GM18951 (cell line): ENCODE data around the gene WIPF1.

Experiments
- POLR2A ChIP-seq: IDR thresholded peaks from 4 replicates; pipeline ENCODE4 v1.6.1; 2011; ENCODE audit warnings: mild to moderate bottlenecking; ENCODE audit not compliant: insufficient read length, insufficient read depth; ENCODE audit errors: extremely low read depth
- in situ Hi-C: fragments of 300-500 bp; cut with MboI; formaldehyde crosslinking; loops from one replicate; pipeline ENCODE4 v1.12.0; 2022; ENCODE audit warnings: low sequenced_read_pairs, mixed read lengths, inconsistent platforms; ENCODE audit not compliant: unreplicated experiment

WIPF1 gene, protein sequence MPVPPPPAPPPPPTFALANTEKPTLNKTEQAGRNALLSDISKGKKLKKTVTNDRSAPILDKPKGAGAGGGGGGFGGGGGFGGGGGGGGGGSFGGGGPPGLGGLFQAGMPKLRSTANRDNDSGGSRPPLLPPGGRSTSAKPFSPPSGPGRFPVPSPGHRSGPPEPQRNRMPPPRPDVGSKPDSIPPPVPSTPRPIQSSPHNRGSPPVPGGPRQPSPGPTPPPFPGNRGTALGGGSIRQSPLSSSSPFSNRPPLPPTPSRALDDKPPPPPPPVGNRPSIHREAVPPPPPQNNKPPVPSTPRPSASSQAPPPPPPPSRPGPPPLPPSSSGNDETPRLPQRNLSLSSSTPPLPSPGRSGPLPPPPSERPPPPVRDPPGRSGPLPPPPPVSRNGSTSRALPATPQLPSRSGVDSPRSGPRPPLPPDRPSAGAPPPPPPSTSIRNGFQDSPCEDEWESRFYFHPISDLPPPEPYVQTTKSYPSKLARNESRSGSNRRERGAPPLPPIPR

DNA sequence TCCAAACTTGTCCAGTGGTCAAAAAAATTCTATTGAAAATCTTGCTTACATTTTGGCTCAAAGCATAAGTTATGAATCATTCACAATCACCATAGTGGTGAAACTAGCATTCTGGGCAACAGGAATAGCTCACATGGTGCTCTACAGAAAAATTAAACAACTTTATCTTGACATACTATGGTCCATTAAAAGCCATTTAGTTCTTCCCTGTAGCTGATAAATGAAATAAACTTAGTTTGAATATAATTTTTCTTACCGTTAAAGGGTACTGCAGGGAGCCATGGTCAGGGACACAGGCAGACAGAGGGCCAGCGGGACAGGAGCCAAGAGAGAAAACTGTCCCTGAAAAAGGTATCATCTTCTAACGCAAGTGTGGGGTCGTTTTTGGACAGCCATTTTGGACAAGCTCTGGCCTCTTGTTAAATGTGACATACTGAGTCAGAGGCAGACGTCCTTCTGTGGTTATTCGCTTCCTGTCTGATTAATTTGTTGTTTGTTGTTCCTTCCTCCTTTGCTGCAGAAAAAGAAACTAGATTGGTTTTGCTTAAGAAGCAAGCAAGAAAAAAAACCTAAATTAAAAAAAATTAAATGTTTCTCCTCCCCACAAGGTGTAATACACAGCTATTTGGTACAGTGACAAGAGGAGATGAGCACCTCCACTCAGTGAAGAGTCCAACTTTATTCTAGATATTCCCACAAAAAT lies at the start of gene WIPF1:
Gene WIPF1 (minus strand): TSS at position 460 of the 703 bp plus-strand sequence. CDS start 12,231 bp downstream, outside the sequence.
- in situ Hi-C loops: no loop called here
- TF ChIP-seq POLR2A: peak; percentile 67

DNA sequence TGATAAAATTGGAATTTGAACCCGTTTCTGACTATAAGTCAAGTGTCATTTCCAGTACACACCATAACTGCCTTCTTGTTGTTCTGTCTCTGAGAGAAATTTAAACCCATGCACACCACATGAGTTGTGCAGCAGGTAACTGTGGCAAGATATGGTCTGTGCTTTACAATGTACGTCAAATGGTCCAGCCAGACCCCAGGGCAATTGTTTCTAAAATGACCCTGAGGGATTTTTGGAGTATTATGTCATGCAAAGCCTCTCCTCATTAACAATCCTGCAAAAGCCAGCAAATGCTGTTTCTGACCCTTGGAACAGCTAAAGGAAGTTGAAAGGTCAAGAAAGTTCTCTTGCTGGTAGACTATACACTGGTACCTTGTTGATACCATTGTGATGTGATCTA lies 47.7 kb upstream of the WIPF1 start:
- in situ Hi-C loops: no loop called here
- no peak for TF ChIP-seq POLR2A

DNA sequence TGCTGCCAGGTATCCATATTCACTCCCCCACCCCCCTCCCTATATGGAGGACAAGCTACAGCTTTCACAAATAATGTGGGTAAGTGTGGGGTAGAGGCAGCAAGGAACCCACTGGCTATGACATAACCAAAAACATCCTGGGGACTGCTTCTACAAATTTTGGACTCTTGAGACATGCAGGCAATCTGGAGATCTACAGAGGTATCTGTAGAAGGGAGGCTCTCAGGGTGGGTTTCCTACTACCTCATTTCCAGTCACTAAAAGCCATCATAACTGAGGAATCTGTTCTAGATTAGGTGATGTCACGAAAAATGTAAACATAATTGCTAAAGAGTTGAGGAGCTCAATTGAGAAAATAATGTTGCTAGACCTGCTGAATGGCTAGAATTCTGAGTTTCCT lies 46.8 kb upstream of the WIPF1 start:
- TF ChIP-seq POLR2A: no peak
- in situ Hi-C loops: no loop called here

DNA sequence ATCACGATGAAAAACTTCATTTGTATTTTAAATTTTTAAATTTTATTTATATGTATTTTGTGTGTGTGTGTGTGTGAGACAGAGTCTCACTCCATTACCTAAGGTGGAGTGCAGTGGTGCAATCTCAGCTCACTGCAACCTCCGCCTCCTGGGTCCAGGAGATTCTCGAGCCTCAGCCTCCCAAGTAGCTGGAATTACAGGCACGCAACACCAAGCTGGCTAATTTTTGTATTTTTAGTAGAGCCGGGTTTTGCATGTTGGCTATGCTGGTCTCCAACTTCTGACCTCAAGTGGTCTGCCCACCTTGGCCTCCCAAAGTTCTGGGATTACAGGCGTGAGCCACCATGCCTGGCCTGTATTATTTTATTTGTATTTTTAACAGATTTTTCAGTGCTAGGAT lies 45.8 kb upstream of the WIPF1 start:
- no peak for TF ChIP-seq POLR2A
- in situ Hi-C loops: no loop called here

DNA sequence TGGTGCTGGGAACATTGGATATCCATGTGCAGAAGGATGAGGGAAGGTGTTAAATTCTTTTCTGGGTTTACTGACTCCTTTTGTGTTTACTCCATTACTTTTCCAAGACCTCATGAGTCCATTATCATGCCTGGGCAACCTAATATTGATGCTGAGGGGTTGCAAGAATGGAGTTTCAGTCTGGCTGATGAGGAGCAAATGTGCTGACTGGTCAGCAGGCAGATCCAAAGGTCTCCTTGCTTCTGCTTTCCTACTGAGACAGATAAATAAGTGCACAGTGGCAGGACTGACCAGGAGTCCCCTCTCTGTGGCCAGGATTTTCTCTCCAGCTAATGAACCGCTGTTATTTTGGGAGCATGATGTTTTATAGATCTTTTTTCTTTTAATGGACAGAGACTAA lies 43.6 kb upstream of the WIPF1 start:
- TF ChIP-seq POLR2A: no peak

DNA sequence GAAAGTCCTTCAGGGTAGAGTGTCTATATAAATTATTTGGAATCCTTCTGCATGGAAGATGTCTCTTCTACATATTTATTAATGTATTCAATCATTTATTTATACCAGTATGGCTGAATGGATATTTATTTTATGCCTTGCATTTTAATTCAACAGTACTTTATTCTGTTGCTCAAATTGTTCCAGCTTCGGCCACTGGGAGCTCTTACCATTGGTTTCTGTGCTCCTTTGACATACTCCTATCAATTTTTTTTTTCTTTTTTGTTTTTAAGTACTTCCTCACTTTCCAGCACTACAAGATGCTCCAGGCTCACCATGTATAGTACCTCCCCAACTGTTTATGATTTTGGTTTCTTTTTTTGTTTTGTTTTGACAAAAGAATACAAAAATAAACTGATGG lies 39.4 kb upstream of the WIPF1 start:
- TF ChIP-seq POLR2A: no peak
- in situ Hi-C loops: no loop called here

More for the DNA sequence above, 43.6 kb upstream of the WIPF1 start:
- in situ Hi-C loops: no loop called here

DNA sequence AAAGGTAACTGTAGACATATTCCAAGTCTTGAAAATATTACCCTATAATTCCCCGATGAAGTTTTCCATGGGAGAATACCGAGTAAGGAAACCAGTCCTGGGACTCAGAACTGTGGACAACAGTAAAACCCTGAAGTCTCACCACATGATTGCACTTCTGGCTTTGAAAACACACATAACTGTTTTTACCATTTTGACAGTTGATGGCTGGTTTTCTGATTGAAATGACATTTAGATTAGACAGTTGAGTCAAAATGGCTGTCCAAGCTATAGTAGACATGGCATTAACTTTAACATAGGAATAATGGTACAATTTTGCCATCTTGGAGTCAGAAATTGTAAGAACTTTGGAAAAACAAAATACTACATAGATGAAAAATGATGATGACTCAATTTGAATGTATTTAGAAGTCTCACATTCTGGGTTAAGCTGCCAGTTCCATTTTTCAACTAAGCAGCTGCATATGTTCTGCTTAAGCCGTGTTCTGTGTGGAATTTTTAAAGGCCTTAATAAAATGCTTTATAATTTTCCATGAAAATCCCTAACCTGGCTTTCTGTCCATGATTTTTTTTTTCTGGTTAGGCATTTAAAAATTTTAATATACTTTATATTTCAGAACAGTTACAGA lies 38.3 kb upstream of the WIPF1 start:
- in situ Hi-C loops: no loop called here
- no peak for TF ChIP-seq POLR2A

DNA sequence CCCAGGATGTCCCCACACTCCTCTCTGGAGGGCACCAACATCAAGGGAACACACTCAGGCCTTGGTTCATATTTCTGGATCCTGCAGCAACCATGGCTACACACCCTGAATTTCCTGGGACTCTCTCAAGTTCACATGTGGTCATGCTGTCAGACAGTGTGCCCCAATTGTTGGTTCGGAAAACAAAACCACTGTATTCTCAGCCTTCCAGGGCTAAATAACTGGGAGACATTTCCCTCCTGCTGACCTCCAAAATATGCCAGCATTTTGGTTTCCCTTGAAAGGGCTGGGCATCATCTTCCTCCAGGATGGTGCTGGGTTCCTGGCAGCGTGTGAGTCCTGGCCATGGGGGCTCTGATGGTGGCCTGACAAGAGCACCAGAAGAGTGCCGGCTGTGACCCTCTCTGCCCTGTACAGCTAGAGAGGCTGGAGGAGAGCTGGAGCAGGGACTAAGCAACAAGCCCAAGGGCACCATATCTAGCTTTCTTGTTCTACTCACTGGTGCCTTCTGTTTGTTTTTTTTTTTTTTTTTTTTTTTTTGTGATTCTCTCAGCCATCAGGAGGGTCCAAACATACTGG lies 37.5 kb upstream of the WIPF1 start:
- in situ Hi-C loops: no loop called here
- TF ChIP-seq POLR2A: no peak

DNA sequence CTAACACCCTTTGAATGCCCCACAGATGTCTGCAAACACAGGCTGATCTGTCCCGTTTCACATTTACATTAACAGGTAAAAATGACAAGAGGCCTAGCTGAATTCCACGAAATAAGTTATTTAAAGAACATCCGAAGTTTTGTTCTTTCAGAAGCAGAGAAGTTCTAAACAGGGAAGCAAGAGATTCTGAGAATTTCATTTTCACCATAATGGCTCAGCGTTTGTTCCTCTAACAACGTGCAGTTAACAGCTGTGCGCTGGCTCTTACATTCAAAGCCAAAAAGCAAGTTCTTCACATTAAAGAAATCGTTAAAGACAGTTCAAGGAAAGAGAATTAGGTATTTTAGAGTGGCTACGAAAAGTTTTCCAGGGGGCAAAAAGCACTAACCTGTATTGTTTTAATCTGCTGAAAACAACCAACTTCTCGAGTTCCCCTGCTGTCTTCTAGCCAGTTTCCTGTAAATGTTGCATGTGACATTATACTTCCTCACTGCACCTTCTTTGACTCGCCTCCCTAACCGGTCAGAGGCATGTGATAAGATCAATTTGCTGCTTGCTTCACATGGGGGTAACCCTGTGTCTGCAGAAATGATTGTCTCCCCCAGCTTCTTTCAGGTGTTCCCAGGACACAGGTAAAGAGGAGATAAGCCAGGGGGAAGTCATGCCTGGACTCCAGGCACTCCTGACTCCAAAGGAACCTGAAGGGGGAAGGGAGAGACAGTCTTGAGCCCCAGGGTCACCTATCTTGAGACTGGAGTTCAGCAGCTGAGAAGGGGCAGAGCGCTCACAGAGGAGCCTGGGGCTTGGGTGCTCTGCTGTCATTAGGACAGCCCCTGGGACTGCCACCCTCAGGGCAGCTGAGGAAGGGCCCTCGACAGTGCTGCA lies 36.8 kb upstream of the WIPF1 start:
- peak; percentile 43 for TF ChIP-seq POLR2A
- in situ Hi-C loops: no loop called here

DNA sequence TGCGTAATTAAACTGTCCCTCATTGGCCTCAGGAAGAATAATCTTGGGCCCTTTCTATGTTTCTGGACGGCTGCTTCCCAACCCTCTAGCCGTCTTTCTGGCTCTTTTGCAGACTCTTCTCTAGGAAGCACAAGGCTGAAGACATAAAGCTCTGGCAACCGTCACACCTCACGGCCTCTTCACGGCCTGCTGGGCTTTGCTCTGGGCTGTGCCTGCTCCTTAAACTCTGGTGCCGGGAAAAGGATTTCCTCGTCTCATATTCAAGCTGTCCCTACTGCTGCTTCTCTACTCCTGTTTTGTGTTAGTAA lies 36.0 kb upstream of the WIPF1 start:
- TF ChIP-seq POLR2A: no peak
- in situ Hi-C loops: no loop called here

DNA sequence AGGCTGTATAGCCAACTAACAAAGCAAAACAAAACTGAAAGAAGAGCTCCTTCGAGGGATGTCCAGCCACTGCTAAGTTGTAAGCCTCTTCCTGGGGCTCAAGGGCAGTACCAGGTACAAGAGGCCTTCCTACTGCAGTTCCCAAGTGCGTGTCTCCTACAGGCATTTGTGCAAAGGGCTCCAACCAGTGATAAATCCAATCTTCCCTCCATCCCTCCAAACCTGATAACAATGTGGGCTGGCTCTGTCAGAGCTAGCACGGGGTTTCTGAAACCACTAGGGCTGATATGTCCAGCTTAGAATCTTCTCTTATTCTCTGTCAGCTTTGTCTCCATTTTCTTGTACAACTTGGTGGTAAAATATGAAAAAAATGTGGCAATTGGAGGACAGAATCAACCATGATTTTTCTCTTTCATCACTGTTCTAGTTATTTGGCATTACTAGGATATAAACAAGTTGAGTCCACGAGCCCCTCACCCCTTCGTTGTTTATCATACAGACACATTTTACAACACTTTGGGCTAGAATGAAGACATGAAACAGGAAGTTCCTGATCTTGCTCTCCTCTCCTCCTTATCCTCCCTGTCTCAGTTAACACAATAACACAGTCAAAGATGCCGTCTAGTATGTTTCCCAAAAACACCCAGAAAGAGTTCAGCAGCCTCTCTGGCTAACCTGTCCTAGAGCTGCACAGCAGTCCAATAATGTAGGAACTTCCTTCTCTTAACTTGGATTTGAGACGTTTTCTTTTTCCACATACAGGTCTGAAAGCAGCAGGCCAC lies 35.4 kb upstream of the WIPF1 start:
- in situ Hi-C loops: no loop called here
- TF ChIP-seq POLR2A: peak; percentile 11
